Activated naive CD8-positive, alpha-beta T cell treated with anti-CD3 and anti-CD28 coated beads, Interleukin-2, amount 50 U/mL, for 24 hours (primary cell): Measurements from ENCODE around the gene NANOS1.
A peak's percentile ranks its signal among the peaks of the same experiment; 100 is the strongest.

Experiments used
- ATAC-seq: fragments of 150-1000 bp; cut with Tn5 transposase; one replicate; pipeline ENCODE4 v1.10.0; 2021
- DNase-seq: peaks from one replicate; pipeline ENCODE4 v3.0.0; 2021
- H3K27ac Mint-ChIP-seq: one replicate; pipeline ENCODE4 v1.8.0; 2021; ENCODE audit warnings: mild to moderate bottlenecking, mixed read lengths
- H3K27me3 Mint-ChIP-seq: one replicate; pipeline ENCODE4 v1.8.0; 2021; ENCODE audit warnings: mixed read lengths
- H3K36me3 Mint-ChIP-seq: one replicate; pipeline ENCODE4 v1.8.0; 2021; ENCODE audit warnings: low read depth, mixed read lengths
- H3K4me1 Mint-ChIP-seq: one replicate; pipeline ENCODE4 v1.8.0; 2021; ENCODE audit warnings: mixed read lengths
- H3K4me3 Mint-ChIP-seq: one replicate; pipeline ENCODE4 v1.8.0; 2021; ENCODE audit warnings: mild to moderate bottlenecking, moderate library complexity, mixed read lengths
- H3K9me3 Mint-ChIP-seq: one replicate; pipeline ENCODE4 v1.8.0; 2021; ENCODE audit warnings: mixed read lengths

Gene NANOS1

GRCh38 chr10:119061352-119061751 is 31.8 kb downstream of the NANOS1 start:
- DNase-seq (no peak), ATAC-seq (no peak)
- Mint-ChIP-seq H3K9me3 (no peaks in the 10 kb centered on the region), H3K4me3 (no peak overlapping the region), H3K27ac (no peak overlapping the region), H3K27me3 (no peaks in the 10 kb centered on the region), H3K4me1 (peaks cover 5% of the 10 kb centered on the region), H3K36me3 (peaks cover 88% of the 10 kb centered on the region)

- H3K9me3 Mint-ChIP-seq: no peaks in the 10 kb centered on the region
- H3K36me3 Mint-ChIP-seq: peaks cover 88% of the 10 kb centered on the region
- H3K27me3 Mint-ChIP-seq: no peaks in the 10 kb centered on the region
- H3K27ac Mint-ChIP-seq: no peak overlapping the region
- H3K4me1 Mint-ChIP-seq: peaks cover 5% of the 10 kb centered on the region
- DNase-seq (no peak), ATAC-seq (no peak)
- H3K4me3 Mint-ChIP-seq: no peak overlapping the region
Observed at GRCh38 chr10:119061926-119062325, 32.4 kb downstream of the NANOS1 start.

GRCh38 chr10:119070395-119071165 is 41.1 kb downstream of the NANOS1 start:
- DNase-seq (no peak), ATAC-seq (no peak)
- Mint-ChIP-seq H3K36me3 (peaks cover 75% of the 10 kb centered on the region), H3K9me3 (no peaks in the 10 kb centered on the region), H3K4me1 (peaks cover 26% of the 10 kb centered on the region), H3K27ac (no peak overlapping the region), H3K27me3 (no peaks in the 10 kb centered on the region), H3K4me3 (no peak overlapping the region)

- Mint-ChIP-seq H3K36me3 (peaks cover 64% of the 10 kb centered on the region), H3K4me3 (no peak overlapping the region), H3K4me1 (peaks cover 48% of the 10 kb centered on the region), H3K27ac (peak overlapping the region; percentile 5), H3K9me3 (no peaks in the 10 kb centered on the region), H3K27me3 (no peaks in the 10 kb centered on the region)
- DNase-seq: no peak
- ATAC-seq: no peak
Observed at GRCh38 chr10:119073584-119073983, 44.1 kb downstream of the NANOS1 start.

GRCh38 chr10:119078422-119079179 is 49.1 kb downstream of the NANOS1 start:
- no peak for ATAC-seq
- no peaks in the 10 kb centered on the region for H3K9me3 Mint-ChIP-seq
- DNase-seq: no peak
- H3K27me3 Mint-ChIP-seq: no peaks in the 10 kb centered on the region
- H3K36me3 Mint-ChIP-seq: peaks cover 43% of the 10 kb centered on the region
- peak overlapping the region; percentile 97 for H3K4me3 Mint-ChIP-seq
- H3K27ac Mint-ChIP-seq: peak overlapping the region; percentile 94
- H3K4me1 Mint-ChIP-seq: peaks cover 50% of the 10 kb centered on the region

GRCh38 chr10:119079599-119080520 is 50.3 kb downstream of the NANOS1 start:
- Mint-ChIP-seq H3K4me1 (peaks cover 45% of the 10 kb centered on the region), H3K27me3 (no peaks in the 10 kb centered on the region), H3K36me3 (peaks cover 39% of the 10 kb centered on the region), H3K9me3 (no peaks in the 10 kb centered on the region), H3K27ac (peak overlapping the region; percentile 94), H3K4me3 (peak overlapping the region; percentile 97)
- ATAC-seq (peak; percentile 81), DNase-seq (peak; percentile 76)

GRCh38 chr10:119080521-119081259 is 51.2 kb downstream of the NANOS1 start, which contains the start of gene EIF3A:
Gene EIF3A (minus strand): TSS chr10:119080817. CDS start chr10:119080676, 141 bp downstream.
- H3K9me3 Mint-ChIP-seq: no peaks in the 10 kb centered on the region
- peak; percentile 89 for ATAC-seq
- H3K4me3 Mint-ChIP-seq: peak within 1 kb of the TSS; percentile 97
- H3K4me1 Mint-ChIP-seq: peaks cover 39% of the 10 kb centered on the region
- H3K36me3 Mint-ChIP-seq: peaks cover 34% of the 10 kb centered on the region
- peak within 1 kb of the TSS; percentile 94 for H3K27ac Mint-ChIP-seq
- H3K27me3 Mint-ChIP-seq: no peaks in the 10 kb centered on the region
- DNase-seq: peak; percentile 95
